ENCODE results near the gene SEC14L1. TPM values are rescaled to one million over a fixed set of nuclear protein-coding genes. Genes with fewer than 3 reads are reported as not detected.
"Not testable (repeated sequence)": the region's sequence is repeated elsewhere in the genome, so short reads cannot be mapped to it uniquely, and the experiment has no call there.

Gene SEC14L1
- total RNA-seq, 2 experiments from 2014 or later: 86.5 to 88.8 TPM

DNA sequence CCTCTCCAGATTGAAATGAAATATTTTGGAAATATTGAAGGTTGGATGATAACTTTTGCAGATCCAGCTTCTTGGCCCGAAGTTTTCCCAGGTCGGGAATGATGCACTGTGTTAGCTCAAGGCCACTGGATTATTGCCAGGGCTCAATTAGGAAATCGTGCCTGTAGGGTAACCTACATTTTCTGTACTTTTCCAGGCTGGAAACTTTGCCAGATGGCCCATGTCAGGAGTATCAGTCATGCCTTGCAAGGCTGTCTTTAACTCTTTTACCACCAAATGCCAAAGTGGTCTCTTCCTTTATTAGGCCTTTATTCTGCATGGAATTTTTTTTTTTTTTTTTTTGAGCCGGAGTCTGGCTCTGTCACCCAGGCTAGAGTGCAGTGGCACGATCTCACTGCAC is 8.9 kb upstream of the SEC14L1 start:
- Mint-ChIP-seq H3K4me3 (no peak overlapping the region), H3K9me3 (ENCODE audit: insufficient read depth) (peaks cover 7% of the 10 kb centered on the region), H3K36me3 (ENCODE audit: low read depth) (peaks cover 9% of the 10 kb centered on the region), H3K27ac (no peak overlapping the region), H3K4me1 (ENCODE audit: low read depth) (peaks cover 59% of the 10 kb centered on the region), H3K27me3 (ENCODE audit: low read depth) (no peaks in the 10 kb centered on the region)
- ChIA-PET POLR2A (interaction anchor here (0.6 to 1.0 kb wide), 2 partner anchors 9 to 60 kb away, joined by 3 read pairs; partner anchors contain the start of gene SEC14L1), CTCF (interaction anchor here (1.2 kb wide), 1 partner anchor 11 kb away, joined by 3 read pairs; no protein-coding TSS in a partner anchor)
- DNase-seq: no peak
- no peak for ATAC-seq

DNA sequence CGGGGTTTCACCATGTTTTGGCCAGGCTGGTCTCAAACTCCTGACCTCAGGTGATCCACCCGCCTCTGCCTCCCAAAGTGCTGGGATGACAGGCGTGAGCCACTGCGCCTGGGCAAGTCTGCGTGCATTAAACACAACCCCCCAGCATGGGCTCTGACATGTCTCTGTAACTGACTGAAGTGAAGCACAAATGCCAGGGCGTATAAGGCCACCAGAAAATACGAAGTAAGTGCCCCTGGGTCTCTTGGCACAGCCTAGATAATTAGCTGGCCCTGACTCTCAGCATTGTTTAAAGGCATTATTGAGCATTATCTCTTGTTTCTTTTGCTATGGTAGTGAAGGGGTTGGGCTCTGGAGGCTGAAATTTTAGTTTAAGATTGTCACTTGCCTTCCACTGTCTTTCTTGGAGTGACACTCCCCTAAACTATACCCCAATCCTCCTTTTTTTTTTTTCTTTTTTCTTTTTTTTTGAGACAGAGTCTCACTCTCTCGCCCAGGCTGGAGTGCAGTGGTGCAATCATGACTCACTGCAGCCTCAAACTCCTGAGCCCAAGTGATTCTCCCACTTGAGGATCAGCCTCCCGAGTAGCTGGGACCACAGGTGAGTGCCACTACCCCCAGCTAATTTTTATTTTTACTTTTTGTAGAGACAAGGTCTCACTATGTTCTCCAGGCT is 8.2 kb upstream of the SEC14L1 start:
- ChIA-PET CTCF (no interaction called here), POLR2A (interaction anchor here (0.6 to 1.0 kb wide), 3 partner anchors 8 to 60 kb away, joined by 3 read pairs; partner anchors contain the start of gene SEC14L1)
- Mint-ChIP-seq H3K4me1 (ENCODE audit: low read depth) (peaks cover 57% of the 10 kb centered on the region), H3K27ac (no peak overlapping the region), H3K9me3 (ENCODE audit: insufficient read depth) (peaks cover 14% of the 10 kb centered on the region), H3K27me3 (ENCODE audit: low read depth) (no peaks in the 10 kb centered on the region), H3K36me3 (ENCODE audit: low read depth) (peaks cover 15% of the 10 kb centered on the region), H3K4me3 (no peak overlapping the region)
- ATAC-seq (no peak), DNase-seq (no peak)

DNA sequence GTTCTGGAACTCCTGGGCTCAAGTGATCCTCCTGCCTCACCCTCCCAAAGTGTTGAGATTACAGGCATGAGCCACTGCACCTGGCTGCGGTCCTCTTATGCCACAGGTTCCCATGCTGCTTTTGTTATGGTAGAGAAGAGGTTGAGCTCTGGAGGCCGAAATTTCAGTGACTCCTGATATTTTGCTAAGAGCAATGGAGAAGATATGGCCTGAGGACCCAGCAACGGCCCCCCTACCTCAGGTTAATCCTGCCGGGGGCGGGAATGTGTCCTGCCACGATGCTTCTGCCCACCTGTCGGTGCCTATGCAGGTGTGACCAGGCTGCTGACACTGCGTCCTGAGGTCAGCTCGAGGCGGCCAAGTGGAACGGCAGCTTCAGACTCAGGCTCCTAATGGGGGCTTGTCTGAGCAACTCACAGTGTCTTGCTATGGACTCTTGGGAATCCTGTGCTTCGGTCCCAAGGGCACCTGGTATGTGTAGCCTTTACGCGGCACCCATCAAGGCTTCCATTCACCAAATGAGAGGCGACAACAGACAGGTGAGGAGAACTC is 7.6 kb upstream of the SEC14L1 start:
- H3K9me3 Mint-ChIP-seq (ENCODE audit: insufficient read depth): peaks cover 20% of the 10 kb centered on the region
- peaks cover 57% of the 10 kb centered on the region for H3K4me1 Mint-ChIP-seq (ENCODE audit: low read depth)
- no peak overlapping the region for H3K27ac Mint-ChIP-seq
- ChIA-PET POLR2A (interaction anchor here (0.8 kb wide), 1 partner anchor 44 kb away, joined by 3 read pairs; no protein-coding TSS in a partner anchor), CTCF (no interaction called here)
- H3K27me3 Mint-ChIP-seq (ENCODE audit: low read depth): no peaks in the 10 kb centered on the region
- H3K4me3 Mint-ChIP-seq: no peak overlapping the region
- DNase-seq: no peak
- peaks cover 21% of the 10 kb centered on the region for H3K36me3 Mint-ChIP-seq (ENCODE audit: low read depth)
- ATAC-seq: no peak

DNA sequence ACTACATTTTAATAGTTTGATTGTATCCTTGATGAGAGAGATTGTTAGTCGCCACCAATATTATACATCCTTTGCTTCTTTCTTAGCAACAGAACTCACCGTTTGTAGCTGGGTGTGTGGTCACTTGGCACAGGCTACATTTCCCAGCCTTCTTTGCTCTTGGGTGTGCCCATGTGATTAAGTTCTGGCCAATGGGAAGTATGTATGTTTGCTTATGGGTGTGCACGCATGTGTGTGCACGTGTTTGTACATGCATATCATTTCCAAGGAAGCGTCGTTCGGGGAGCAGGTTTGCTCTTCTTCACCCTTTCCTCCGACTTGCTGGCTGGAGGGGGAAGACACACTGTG is 4.4 kb upstream of the SEC14L1 start:
- CTCF ChIA-PET: no interaction called here

DNA sequence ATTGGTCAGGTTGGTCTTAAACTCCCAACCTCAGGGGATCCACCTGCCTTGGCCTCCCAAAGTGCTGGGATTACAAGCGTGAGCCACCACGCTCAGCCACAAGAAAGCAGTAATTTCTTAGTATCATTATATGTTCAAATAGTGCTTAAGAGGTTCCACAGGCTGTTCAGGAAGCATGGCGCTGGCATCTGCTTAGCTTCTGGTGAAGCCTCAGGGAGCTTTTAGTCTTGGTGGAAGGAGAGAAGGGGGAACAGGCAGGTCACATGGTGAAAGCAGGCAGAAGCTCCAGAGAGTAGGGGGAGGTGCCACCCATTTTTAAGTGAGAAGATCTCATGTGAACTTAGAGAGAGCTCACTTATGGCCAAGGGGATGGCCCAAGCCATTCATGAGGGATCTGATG is 3.7 kb upstream of the SEC14L1 start:
- no peak for ATAC-seq
- CTCF ChIA-PET: interaction anchor here (1.5 to 4.3 kb wide), 2 partner anchors 8 to 13 kb away, joined by 3 to 32 read pairs; no protein-coding TSS in a partner anchor
- POLR2A ChIA-PET: interaction anchor here (1.6 kb wide), 1 partner anchor 9 kb away, joined by 6 read pairs; no protein-coding TSS in a partner anchor
- DNase-seq: no peak
- H3K4me1 Mint-ChIP-seq (ENCODE audit: low read depth): peaks cover 53% of the 10 kb centered on the region
- no peak overlapping the region for H3K27ac Mint-ChIP-seq
- H3K36me3 Mint-ChIP-seq (ENCODE audit: low read depth): peaks cover 37% of the 10 kb centered on the region
- no peaks in the 10 kb centered on the region for H3K27me3 Mint-ChIP-seq (ENCODE audit: low read depth)
- H3K9me3 Mint-ChIP-seq (ENCODE audit: insufficient read depth): peaks cover 20% of the 10 kb centered on the region
- no peak overlapping the region for H3K4me3 Mint-ChIP-seq

More for the DNA sequence above, 4.4 kb upstream of the SEC14L1 start:
- Mint-ChIP-seq H3K9me3 (ENCODE audit: insufficient read depth) (peaks cover 20% of the 10 kb centered on the region), H3K27me3 (ENCODE audit: low read depth) (no peaks in the 10 kb centered on the region), H3K4me1 (ENCODE audit: low read depth) (peaks cover 49% of the 10 kb centered on the region), H3K36me3 (ENCODE audit: low read depth) (peaks cover 30% of the 10 kb centered on the region), H3K27ac (no peak overlapping the region), H3K4me3 (no peak overlapping the region)
- ATAC-seq (no peak), DNase-seq (no peak)
- POLR2A ChIA-PET: no interaction called here

DNA sequence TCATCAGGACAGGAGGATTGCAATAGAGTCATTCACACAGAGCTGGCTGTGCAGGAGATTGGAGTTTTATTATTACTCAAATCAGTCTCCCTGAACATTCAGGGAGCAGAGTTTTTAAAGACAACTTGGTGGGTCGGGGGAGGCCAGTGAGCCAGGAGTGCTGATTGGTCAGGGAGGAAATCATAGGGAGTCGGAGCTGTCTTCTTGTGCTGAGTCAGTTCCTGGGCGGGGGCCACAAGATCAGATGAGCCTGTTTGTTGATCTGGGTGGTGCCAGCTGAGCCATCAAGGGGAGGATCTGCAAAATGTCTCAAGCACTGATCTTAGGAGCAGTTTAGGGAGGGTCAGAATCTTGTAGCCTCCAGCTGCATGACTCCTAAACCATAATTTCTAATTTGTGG is 2.9 kb upstream of the SEC14L1 start:
- H3K4me3 Mint-ChIP-seq: not testable (repeated sequence)
- POLR2A ChIA-PET: interaction anchor here (0.6 to 1.6 kb wide), 2 partner anchors 10 to 281 kb away, joined by 3 to 6 read pairs; no protein-coding TSS in a partner anchor

DNA sequence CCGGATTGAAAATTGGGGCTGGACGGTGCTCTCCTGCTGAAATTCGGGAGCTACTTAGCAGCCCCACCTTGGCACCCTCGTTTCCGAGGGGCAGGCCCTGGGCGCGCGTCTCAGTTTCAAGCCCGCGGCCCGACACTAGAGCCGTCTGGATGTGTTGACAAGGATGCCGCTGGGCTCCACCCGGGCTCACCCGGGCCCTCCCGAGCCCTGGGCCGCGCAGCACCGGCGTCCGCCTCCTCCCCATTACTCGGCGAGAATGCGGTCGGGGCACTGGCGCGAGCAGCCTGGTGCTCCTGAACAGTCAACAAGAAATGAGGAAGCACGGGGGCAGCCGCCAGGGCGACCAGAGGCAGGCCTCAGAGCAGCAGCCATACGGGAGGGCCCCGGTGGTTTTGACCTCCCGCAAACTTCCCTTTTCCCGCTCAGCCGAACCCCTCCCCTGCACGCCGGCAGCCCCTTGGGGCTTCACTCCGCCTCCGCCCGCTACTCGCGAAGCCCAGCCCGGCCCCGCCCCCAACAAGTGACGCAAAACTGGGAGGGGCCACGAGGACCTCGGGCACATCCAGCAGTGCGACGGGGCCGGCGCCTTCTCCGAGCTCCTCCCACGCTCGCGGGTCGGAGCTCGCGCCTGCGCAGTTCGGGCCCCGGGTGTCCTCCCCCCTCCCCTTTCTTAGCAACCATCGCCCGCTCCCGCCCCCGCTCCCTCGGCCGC is 447 bp upstream of the SEC14L1 start:
- ATAC-seq: peak; percentile 91
- ChIA-PET POLR2A (interaction anchor here (0.6 to 2.8 kb wide), 15 partner anchors 8 to 94 kb away, joined by 3 to 45 read pairs (median 5); no protein-coding TSS in a partner anchor), CTCF (interaction anchor here (0.7 to 4.3 kb wide), 9 partner anchors 10 to 54 kb away, joined by 3 to 32 read pairs (median 5); no protein-coding TSS in a partner anchor)
- Mint-ChIP-seq H3K9me3 (ENCODE audit: insufficient read depth) (peaks cover 20% of the 10 kb centered on the region), H3K4me1 (ENCODE audit: low read depth) (peaks cover 69% of the 10 kb centered on the region), H3K36me3 (ENCODE audit: low read depth) (peaks cover 60% of the 10 kb centered on the region), H3K27ac (peak overlapping the region; percentile 86), H3K4me3 (peak overlapping the region; percentile 74), H3K27me3 (ENCODE audit: low read depth) (no peaks in the 10 kb centered on the region)
- DNase-seq: peak; percentile 100

More for the DNA sequence above, 2.9 kb upstream of the SEC14L1 start:
- peak; percentile 43 for DNase-seq
- H3K9me3 Mint-ChIP-seq (ENCODE audit: insufficient read depth): peaks cover 20% of the 10 kb centered on the region
- H3K27ac Mint-ChIP-seq: peak overlapping the region; percentile 70
- CTCF ChIA-PET: interaction anchor here (1.5 to 4.3 kb wide), 2 partner anchors 9 to 13 kb away, joined by 3 to 32 read pairs; no protein-coding TSS in a partner anchor
- peaks cover 43% of the 10 kb centered on the region for H3K36me3 Mint-ChIP-seq (ENCODE audit: low read depth)
- peaks cover 57% of the 10 kb centered on the region for H3K4me1 Mint-ChIP-seq (ENCODE audit: low read depth)
- H3K27me3 Mint-ChIP-seq (ENCODE audit: low read depth); ATAC-seq: not testable (repeated sequence)

DNA sequence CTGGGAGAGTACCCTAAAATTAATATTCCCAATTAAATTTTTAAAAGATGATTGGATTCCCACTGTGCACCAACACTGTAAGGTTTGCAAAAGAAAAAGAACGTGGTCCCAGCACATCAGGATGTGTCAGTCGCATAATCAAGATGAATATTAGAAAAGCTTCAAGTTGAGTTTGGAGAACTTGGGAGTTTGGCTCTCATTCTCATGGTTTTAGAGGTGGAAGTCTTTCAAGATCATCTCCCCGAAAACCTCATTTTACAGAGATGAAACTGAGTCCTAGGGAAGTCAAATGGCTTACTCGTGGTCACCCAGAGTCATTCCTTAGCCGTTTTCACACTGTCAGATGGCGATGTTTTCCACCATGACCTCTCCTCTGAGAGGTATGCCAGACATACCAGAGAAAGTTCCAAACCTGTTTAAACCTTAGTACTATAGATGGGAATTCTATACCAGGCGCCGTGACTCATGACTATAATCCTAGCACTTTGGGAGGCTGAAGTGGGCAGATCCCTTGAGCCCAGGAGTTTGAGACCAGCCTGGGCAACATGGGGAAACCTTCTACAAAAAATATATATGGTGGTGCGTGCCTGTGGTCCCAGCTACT is 1.2 kb downstream of the SEC14L1 start:
- ATAC-seq (no peak), DNase-seq (no peak)
- H3K36me3 Mint-ChIP-seq (ENCODE audit: low read depth): peaks cover 68% of the 10 kb centered on the region
- ChIA-PET CTCF (interaction anchor here (0.9 to 1.9 kb wide), 5 partner anchors 9 to 56 kb away, joined by 3 to 5 read pairs (median 3); no protein-coding TSS in a partner anchor), POLR2A (interaction anchor here (0.6 to 2.8 kb wide), 5 partner anchors 14 to 72 kb away, joined by 3 to 17 read pairs (median 4); no protein-coding TSS in a partner anchor)
- no peaks in the 10 kb centered on the region for H3K27me3 Mint-ChIP-seq (ENCODE audit: low read depth)
- peak overlapping the region; percentile 91 for H3K27ac Mint-ChIP-seq
- peaks cover 76% of the 10 kb centered on the region for H3K4me1 Mint-ChIP-seq (ENCODE audit: low read depth)
- peak overlapping the region; percentile 90 for H3K4me3 Mint-ChIP-seq
- H3K9me3 Mint-ChIP-seq (ENCODE audit: insufficient read depth): peaks cover 12% of the 10 kb centered on the region

DNA sequence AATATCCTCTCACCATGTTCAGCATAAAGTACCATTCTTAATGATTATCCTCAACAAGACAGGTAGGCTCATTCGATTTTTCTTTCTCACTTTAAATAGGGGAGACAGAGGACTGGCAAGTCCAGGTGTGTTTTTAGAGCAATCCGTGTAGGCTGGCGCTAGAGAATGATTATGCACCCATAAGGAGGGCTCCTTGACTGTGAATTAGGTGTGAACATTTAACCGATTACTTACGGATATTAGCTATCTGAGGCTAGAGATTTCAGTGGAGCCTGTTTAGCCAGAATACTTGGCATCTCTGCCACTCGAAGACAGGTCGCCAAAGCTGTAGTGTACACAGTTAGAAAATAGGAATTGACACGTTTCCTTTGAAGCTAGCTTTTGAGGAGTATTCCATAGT is 1.9 kb downstream of the SEC14L1 start:
- peaks cover 78% of the 10 kb centered on the region for H3K4me1 Mint-ChIP-seq (ENCODE audit: low read depth)
- H3K27me3 Mint-ChIP-seq (ENCODE audit: low read depth): no peaks in the 10 kb centered on the region
- peaks cover 5% of the 10 kb centered on the region for H3K9me3 Mint-ChIP-seq (ENCODE audit: insufficient read depth)
- DNase-seq (no peak), ATAC-seq (no peak)
- peak overlapping the region; percentile 90 for H3K4me3 Mint-ChIP-seq
- H3K36me3 Mint-ChIP-seq (ENCODE audit: low read depth): peaks cover 69% of the 10 kb centered on the region
- H3K27ac Mint-ChIP-seq: peak overlapping the region; percentile 9
- ChIA-PET CTCF (interaction anchor here (1.2 to 1.8 kb wide), 2 partner anchors 11 to 55 kb away, joined by 3 to 4 read pairs; no protein-coding TSS in a partner anchor), POLR2A (interaction anchor here (1.3 to 1.7 kb wide), 2 partner anchors 15 to 46 kb away, joined by 3 to 4 read pairs; no protein-coding TSS in a partner anchor)

DNA sequence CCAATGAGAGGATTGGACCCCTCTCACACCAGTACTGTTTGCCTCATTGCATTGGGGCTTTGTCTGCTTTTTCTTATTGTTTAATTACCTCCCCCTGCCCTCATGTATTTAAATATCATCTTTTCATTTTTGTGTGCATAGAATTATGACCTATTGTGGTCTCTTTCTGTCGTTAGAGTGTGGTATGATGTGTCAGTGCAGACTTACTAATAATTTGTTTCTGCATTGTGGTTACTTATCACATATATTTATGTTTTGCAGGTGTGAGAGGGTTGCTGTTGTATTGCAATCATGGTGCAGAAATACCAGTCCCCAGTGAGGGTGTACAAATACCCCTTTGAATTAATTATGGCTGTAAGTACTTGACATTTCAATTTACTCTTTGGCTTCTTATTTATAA is 2.5 kb downstream of the SEC14L1 start:
- peaks cover 69% of the 10 kb centered on the region for H3K36me3 Mint-ChIP-seq (ENCODE audit: low read depth)
- H3K4me3 Mint-ChIP-seq: peak overlapping the region; percentile 41
- H3K27me3 Mint-ChIP-seq (ENCODE audit: low read depth): no peaks in the 10 kb centered on the region
- ATAC-seq (no peak), DNase-seq (no peak)
- no peak overlapping the region for H3K27ac Mint-ChIP-seq
- ChIA-PET POLR2A (no interaction called here), CTCF (interaction anchor here (1.2 to 1.8 kb wide), 2 partner anchors 12 to 55 kb away, joined by 3 to 4 read pairs; no protein-coding TSS in a partner anchor)
- H3K4me1 Mint-ChIP-seq (ENCODE audit: low read depth): peaks cover 77% of the 10 kb centered on the region
- no peaks in the 10 kb centered on the region for H3K9me3 Mint-ChIP-seq (ENCODE audit: insufficient read depth)

DNA sequence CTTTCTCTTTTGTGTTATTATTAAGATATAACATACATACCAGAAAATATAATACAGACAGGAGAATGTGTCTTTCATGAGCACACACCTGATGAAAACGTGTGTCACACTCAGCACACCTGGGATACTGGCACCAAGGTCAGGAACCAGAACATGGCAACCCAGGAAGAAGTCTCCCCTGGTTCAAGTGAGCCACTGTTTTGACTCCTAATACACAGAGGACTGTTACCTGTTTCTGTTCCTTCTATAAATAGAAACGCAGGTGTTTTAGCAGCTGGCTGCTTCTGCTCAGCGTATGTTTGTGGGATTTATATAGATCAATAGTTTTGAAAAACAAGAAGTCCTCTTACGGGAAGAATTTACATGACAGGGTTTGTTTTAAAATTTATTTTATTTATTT is 3.5 kb downstream of the SEC14L1 start:
- Mint-ChIP-seq H3K4me3 (no peak overlapping the region), H3K4me1 (ENCODE audit: low read depth) (peaks cover 82% of the 10 kb centered on the region), H3K27me3 (ENCODE audit: low read depth) (no peaks in the 10 kb centered on the region), H3K36me3 (ENCODE audit: low read depth) (peaks cover 76% of the 10 kb centered on the region), H3K27ac (no peak overlapping the region), H3K9me3 (ENCODE audit: insufficient read depth) (no peaks in the 10 kb centered on the region)
- CTCF ChIA-PET: no interaction called here
- POLR2A ChIA-PET: no interaction called here
- no peak for ATAC-seq
- no peak for DNase-seq

Data from activated CD8-positive, alpha-beta T cell treated with anti-CD3 and anti-CD28 coated beads, Interleukin-2, amount 10 ng/mL, durations not matched to agents 7 days and 5 days (primary cell).